ENCODE measurements around the gene KLHL3.

- TF ChIP-seq CTCF (IDR thresholded peaks at IDR 0.05) (no peak), POLR2A (IDR thresholded peaks at IDR 0.05) (no peak)
Observed at GRCh38 chr5:137758715-137759306, 22.9 kb upstream of the KLHL3 start.

All from right lobe of liver (tissue), 4 donors.